ENCODE data around the gene ACTL10. TPM values are rescaled to one million over a fixed set of nuclear protein-coding genes. Genes with fewer than 3 reads are reported as not detected.
"Not testable (repeated sequence)": the region's sequence is repeated elsewhere in the genome, so short reads cannot be mapped to it uniquely, and the experiment has no call there.

The ACTL10 gene
- 0.32 TPM for polyA plus RNA-seq (ENCODE audit: insufficient read length)
- long read RNA-seq, donor 1, partial matches to known transcripts, result 0 of 1 reads
- long read RNA-seq, donor 1, other reads (novel, unspliced or antisense), result 0 of 1 reads
- long read RNA-seq, donor 2, result 0 reads
- long read RNA-seq, donor 3, result 0 reads
- long read RNA-seq, donor 4, result 0 reads
- long read RNA-seq, donor 5, partial matches to known transcripts, result 0 of 4 reads
- long read RNA-seq, donor 5, other reads (novel, unspliced or antisense), result 0 of 4 reads
- long read RNA-seq, donor 6, partial matches to known transcripts, result 0 of 1 reads
- long read RNA-seq, donor 6, other reads (novel, unspliced or antisense), result 0 of 1 reads
- long read RNA-seq, donor 7, partial matches to known transcripts, result 0 of 1 reads
- long read RNA-seq, donor 7, other reads (novel, unspliced or antisense), result 0 of 1 reads
- long read RNA-seq, donor 8, result 0 reads

- peak; percentile 96 for DNase-seq
Observed at GRCh38 chr20:33666293-33667244, at the start of gene ACTL10. Gene ACTL10, plus strand, starts transcription at chr20:33666943. Its CDS starts 555 bp downstream, at chr20:33667498.

GRCh38 chr20:33621717-33622400, 44.9 kb upstream of the ACTL10 start:
- no peak for DNase-seq

GRCh38 chr20:33622705-33623365, 43.9 kb upstream of the ACTL10 start:
- no peak for DNase-seq

DNA sequence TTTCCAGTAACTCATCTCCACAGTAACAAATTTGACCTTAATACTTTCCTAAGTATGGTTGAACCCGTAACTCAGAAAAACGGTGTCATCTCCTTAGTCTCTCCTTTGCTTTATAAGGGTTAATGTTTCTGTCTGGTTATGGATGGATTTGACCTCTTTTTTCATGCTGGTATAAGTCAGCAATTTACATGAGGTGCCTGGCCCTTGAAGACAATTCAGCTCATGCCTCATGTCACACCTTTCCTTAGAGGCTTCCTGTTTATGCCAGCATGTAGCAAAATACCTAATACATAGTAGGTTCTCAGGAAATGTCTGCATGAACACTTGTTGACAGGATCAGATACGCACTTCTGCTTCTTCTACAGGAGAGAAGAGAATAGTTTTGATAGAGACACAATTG, 42.3 kb upstream of the ACTL10 start:
- DNase-seq, result no peak

- DNase-seq, result no peak
Observed at GRCh38 chr20:33626190-33626589, 40.6 kb upstream of the ACTL10 start.

DNA sequence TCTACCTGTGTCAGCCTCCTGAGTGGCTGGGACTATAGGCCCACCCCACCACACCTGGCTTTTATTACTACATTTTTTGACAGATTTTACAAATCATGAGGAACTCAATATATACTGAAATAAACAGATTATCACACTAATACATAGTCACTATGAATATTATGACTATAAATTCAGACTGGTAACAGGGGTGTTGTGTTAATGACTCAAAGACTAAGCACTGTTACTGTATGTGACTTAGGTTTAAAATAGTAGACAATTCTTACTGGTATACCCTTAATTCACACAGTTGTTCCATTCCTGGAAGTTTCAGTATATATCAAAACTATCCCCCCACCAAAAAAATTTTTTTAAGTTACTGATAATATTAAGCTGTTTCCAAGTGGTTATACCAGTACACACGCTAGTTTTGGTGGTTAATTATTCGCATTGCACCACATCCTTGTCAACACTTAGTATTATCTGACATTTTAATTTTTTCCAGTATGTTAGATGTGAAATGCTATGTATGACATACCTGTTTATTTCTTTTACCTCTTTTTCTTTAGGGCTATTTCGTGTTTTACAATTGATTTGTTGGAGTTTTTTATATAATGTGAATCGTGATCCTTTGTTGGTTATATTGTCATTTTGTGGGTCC, 39.0 kb upstream of the ACTL10 start:
- no peak for DNase-seq

DNA sequence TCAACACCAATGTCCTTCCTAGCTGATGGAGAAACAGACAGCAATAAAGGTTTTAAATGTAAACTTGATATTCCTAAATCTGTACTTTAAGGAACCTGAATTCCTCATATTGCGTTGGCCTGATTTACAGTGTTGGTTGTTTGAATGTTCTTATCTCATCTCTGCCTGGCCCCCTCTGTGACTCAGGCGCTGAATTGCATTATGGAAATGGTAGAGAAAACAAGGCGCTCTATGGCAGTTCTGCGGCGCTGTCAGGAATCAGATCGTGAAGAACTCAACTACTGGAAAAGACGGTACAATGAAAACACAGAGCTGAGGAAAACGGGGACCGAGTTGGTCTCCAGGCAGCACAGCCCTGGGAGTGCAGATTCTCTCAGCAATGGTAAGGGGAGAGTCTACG, 37.2 kb upstream of the ACTL10 start:
- DNase-seq, result no peak

- no peak for DNase-seq
Observed at GRCh38 chr20:33629979-33630378, 36.8 kb upstream of the ACTL10 start.

DNA sequence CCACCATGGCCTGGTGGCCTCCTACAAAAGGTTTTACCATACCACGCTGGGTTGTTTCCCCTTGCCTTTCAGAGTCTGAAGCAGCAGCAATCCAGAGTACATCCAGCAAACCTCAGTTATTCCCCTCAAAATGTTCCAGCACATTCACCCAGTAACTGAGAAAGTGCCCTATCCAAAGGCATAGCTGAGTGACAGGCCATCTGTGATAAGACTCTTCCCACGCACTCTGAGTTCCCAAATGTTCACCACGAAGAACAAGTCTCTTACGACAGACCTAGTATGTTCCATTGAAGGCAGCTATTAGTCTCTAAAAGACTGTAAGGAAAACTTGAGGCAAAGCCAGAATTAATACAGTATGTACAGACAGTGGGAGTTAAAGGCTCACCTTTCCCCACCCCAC, 36.2 kb upstream of the ACTL10 start:
- DNase-seq, result no peak

- not testable (repeated sequence) for DNase-seq
Observed at GRCh38 chr20:33631910-33632309, 34.8 kb upstream of the ACTL10 start.

DNA sequence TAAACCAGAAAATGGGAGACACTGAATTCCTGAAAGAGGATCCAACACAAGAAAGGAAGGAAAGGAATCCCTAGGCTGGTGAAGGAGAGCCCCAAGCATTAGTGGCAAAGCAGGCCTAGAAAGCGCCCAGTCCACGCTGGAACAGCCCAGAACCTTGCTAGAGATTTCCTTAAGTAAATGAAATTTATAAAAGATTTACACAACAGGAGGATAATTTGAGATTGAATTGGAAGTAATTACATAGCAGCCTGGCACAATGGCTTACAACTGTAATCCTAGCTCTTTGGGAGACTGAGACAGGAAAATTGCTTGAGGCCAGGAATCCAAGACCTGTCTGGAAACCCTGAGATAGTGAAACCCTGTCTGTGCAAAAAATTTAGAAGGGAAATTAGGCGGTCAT, 31.4 kb upstream of the ACTL10 start:
- no peak for DNase-seq

DNA sequence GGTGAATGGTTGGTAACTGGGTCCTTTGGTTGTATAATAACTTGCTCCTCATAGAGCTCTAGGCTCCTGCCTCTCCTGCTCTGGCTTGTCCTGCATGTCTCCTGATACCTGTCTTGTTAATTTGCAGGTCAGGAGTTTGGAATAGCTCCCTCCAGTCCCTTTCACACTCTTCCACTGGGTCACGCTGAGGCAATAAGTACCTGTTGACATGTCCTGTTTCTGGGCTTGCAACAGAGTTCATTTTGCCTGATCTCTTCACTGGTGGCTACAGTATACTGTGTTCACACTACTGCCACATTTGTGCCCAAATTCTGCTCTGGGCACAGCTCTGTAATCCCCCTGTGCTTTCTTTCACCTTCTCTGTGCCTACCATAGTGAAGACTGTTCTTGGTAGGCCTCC, 30.0 kb upstream of the ACTL10 start:
- no peak for DNase-seq

DNA sequence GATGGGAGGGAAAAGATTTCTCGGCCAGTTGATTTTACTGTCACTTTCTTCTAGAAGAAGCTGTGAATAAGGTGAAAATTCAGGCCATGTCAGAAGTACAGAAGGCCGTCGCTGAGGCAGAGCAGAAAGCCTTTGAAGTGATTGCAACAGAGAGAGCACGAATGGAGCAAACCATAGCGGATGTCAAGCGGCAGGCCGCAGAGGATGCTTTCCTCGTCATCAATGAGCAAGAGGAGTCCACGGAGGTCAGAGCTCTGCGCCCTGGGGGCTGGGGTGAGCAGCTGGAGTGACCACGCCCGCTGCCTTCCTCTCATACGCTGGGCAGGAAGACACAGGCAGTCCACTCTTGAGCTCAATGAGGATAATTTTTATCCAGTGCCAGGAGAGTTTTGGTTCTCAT, 26.5 kb upstream of the ACTL10 start:
- no peak for DNase-seq

GRCh38 chr20:33644313-33645071, 22.3 kb upstream of the ACTL10 start:
- DNase-seq, result no peak

DNA sequence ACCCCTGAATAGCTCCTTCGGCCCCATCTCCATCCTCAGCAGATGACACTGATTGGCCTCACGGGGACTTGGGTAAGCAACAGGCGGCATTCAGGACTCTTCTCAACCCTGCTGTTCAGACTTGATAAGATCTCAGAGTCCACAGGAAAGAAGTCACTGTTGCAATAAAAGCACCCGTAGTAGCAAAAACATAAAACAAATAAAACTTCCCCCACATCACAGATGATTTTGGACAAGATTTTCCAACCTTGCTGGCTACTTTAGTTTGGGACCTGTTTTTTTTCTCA, 21.7 kb upstream of the ACTL10 start:
- DNase-seq, result no peak

DNA sequence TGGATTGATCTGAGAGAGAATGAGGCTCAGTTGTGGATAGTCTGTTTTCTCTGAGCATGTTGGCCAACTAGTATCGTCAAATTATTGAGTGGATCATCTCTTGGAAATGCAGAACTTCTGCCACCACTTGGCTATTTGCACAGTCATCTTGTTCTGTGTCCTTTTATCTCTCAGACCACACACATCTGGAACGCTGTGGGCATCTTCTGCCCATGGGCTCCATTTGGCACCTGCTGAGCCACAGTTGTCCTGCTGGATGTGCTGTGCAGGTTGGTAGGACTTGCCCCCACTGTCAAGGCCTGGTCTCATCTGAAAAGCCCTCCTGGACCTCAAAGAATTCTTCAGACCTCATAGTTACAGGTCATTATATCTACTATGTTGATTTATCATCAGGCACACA, 21.3 kb upstream of the ACTL10 start:
- no peak for DNase-seq

GRCh38 chr20:33646191-33646590, 20.6 kb upstream of the ACTL10 start:
- DNase-seq, result no peak

DNA sequence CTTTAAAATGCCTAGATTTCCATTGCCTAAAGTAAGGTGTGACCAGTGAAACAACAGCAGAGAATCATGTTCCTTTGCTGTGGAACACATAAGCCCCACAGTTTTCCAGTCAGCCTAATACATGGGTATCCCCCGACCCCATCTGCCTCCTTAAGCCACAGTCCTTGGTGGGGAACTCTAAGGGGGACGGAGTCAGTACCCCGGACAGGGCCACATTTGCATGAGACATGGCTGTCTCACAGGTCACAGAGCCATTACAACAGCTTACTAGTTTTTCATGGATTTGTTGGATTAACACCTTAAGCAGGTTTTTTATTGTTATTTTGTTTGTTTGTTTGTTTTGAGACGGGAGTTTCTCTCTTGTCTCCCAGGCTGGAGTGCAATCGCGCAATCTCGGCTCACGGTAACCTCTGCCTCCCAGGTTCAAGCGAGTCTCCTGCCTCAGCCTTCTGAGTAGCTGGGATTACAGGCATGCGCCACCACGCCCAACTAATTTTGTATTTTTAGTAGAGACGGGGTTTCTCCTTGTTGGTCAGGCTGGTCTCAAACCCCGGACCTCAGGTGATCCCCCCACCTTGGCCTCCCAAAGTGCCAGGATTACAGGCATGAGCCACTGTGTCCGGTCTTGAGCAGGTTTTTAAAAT, 19.7 kb upstream of the ACTL10 start:
- DNase-seq, result not testable (repeated sequence)

DNA sequence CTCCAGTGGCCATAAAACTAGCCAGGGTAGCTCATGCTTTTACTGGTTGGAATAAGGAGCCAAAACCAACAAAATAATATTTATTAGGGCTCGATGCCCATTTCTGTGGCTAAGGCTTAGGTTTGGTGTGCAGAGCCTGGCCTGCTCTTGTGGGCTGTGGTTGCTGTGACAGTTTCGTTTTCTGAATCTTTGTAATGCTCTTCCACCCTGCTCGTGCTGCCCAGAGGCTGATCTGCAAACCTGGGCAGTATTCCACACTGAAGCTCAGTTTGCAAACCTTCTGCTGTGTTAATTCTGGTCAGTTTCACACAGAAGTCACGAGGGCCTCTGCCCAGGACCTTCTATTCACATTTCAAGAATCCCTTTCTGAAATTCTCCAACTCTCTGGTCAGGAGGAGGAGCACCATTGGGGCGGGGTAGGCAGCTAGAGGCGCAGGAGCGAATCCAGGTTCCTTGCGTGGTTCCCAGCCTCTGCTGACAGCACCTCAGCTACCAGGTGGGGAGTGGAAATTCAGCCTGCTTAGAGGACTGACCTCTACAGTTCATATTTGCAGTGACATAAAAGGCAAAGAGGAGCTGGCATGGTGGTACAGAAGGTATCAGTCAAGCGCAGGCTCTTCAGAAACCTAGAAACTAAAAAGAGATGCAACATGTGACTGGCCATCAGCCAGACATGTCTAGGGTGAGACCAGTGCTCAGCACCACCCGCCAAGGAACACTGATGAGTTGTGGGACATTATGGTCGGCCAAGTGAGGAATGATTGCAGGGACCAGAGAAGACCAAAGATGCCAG, 18.9 kb upstream of the ACTL10 start:
- DNase-seq, result no peak

All from left kidney (tissue), 8 donors.